Activated CD8-positive, alpha-beta memory T cell treated with anti-CD3 and anti-CD28 coated beads for 4 hours (primary cell): ENCODE results near the gene AXIN1.
"Not testable (repeated sequence)": the region's sequence is repeated elsewhere in the genome, so short reads cannot be mapped to it uniquely, and the experiment has no call there.

Source experiments
- DNase-seq, 2 donors: peaks; one replicate each; pipeline ENCODE4 v3.0.0-alpha.2; 2020; ENCODE audit warnings: low read depth in 2 of 2

The AXIN1 gene

GRCh38 chr16:381012-381788, 28.7 kb upstream of the AXIN1 start:
- no peak for DNase-seq

DNA sequence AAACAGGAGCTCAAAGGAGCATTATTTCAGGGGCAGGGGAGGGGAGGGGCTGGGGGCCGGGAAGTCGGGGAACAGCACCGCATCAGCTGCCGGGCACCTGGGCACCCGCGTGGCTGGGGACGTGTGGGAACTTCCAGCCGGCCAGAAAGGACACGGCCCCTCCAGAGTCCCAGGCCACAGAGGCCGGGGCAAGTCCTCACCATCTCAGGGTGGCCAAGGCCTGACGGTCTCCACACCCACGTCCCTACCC, 28.2 kb upstream of the AXIN1 start:
- DNase-seq: no peak

DNA sequence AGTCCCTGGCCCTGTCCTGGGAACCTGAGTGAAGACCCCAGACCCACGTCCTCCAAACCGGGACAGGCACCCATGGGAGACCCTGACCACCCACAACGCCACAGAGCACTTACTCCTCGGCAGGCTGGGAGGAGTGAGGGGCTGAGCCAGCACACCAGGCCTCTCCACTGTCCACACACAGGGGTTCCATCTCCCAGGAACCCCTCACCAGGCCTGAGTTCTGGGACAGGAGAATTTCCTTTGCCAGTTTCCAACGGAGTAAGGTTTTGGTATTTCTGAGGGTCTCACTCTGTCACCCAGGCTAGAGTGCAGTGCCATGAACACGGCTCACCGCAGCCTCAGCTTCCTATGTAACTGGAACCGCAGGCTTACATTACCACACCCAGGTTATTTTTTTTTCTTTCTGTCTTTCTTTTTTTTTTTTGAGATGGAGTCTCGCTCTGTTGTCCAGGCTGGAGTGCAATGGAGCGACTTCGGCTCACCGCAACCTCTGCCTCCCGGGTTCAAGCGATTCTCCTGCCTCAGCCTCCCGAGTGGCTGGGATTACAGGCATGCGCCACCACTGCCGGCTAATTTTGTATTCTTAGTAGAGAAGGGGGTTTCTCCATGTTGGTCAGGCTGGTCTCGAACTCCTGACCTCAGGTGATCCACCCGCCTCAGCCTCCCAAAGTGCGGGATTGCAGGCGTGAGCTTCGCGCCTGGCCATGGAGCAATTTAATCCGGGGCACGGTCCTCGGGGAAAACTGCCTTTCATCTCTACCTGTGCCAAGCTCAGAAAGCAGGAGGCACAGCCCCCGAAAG, 27.6 kb upstream of the AXIN1 start:
- DNase-seq: no peak

- no peak for DNase-seq
Measured at GRCh38 chr16:379183-379960, 26.8 kb upstream of the AXIN1 start.

DNA sequence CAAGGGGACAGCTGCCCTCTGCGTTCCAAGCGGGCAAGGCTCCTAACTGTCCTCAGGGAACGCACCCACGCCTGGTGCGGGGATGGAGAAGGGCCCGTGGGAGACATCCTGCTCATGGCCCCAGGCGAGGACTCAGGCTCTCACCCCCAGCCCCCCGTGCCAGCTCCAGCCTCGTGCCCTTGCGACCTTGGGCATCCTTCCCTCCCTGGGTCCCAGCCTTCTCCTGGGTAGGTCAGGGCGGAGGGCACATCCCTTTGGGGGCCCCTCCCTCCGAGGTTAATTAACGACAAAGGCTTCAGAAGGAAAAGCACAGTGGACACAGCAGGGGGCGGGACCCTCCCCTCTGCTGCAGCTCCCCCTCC, 26.3 kb upstream of the AXIN1 start:
- DNase-seq: no peak

- DNase-seq: not testable (repeated sequence)
Measured at GRCh38 chr16:378113-378820, 25.7 kb upstream of the AXIN1 start.

DNA sequence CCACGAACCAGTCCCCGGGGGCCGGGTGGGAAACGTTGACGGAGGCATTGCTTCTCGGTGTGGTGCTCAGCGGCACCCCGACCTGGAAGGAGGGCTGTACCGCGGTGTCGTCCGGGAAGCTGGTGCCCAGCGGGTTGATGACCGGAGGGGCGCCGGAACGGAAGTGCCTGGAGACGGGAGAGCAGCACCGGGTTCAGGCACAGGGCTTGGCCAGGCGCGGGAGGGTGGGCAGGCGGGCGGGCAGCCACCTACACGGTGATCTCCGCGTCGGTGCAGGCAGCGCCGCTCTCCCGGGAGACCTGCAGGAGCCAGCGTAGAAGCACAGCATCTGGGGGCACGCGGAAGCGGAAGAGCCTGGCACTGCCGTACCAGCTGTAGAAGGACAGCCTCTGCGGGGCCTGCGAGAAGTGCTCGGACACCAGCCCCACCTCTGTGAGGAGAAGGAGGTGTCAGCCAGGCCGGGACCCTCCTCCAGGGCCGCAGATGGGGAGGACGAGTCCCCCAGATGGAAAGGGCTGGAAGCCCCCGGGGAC, 25.0 kb upstream of the AXIN1 start:
- no peak for DNase-seq

GRCh38 chr16:376817-377418, 24.4 kb upstream of the AXIN1 start:
- no peak for DNase-seq

- DNase-seq: no peak
Measured at GRCh38 chr16:375927-376816, 23.6 kb upstream of the AXIN1 start.

DNA sequence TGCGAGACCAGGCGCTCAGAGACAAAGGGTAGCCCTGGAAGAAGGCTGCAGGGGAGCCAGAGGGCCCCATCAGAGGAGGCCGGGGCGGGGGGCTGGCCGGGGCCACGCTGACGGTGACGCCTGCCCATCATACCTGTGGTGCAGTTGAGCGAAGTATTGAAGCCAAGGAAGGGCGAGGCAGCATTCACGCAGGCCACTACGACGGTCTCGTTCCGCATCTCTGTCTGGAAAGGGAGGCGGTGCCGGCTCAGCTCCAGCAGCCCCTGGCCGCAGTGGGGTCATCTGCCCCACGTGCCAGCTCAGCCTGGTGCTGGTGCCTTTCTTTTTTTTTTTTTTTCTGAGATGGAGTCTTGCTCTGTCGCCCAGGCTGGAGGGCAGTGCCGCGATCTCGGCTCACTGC, 22.7 kb upstream of the AXIN1 start:
- no peak for DNase-seq

- DNase-seq: no peak
Measured at GRCh38 chr16:374616-374926, 22.0 kb upstream of the AXIN1 start.

DNA sequence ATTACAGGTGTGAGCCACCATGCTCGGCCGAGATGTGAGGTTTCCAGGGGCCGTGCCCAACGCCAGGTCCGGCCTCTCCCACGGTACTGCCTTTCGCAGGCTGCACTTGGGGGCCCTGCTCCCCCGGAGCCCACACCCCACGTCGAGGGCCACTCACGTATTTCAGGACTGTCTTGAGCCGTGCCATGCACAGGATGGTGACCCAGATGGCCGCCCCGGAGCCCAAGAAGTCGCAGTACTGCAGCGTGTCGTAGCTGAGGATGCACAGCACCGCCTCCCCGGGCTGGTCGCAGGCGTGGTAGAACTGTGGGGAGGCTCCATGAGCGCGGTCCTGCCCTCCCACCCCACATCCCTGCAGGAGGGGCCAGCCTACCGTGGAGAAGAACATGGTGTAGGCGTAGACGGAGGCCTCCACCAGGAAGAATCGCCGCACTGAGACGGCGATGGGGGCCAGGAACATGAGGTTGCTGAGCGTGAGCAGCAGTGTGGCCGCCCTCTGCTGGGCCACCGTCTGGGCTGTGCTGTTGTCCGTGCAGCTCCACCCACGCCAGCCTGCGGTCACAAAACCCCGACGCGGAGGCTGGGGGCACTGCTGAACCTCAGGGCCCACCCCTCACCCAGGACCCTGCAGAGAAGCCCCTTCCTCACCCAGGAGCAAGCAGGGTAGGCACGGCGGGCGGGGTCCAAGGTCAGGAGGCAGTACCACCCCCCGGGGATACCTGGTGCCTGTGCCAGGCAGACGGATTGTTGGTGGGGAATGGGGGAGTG, 21.5 kb upstream of the AXIN1 start:
- no peak for DNase-seq

- no peak for DNase-seq
Measured at GRCh38 chr16:373020-373598, 20.6 kb upstream of the AXIN1 start.

- DNase-seq: no peak
Measured at GRCh38 chr16:372302-372983, 19.9 kb upstream of the AXIN1 start.

DNA sequence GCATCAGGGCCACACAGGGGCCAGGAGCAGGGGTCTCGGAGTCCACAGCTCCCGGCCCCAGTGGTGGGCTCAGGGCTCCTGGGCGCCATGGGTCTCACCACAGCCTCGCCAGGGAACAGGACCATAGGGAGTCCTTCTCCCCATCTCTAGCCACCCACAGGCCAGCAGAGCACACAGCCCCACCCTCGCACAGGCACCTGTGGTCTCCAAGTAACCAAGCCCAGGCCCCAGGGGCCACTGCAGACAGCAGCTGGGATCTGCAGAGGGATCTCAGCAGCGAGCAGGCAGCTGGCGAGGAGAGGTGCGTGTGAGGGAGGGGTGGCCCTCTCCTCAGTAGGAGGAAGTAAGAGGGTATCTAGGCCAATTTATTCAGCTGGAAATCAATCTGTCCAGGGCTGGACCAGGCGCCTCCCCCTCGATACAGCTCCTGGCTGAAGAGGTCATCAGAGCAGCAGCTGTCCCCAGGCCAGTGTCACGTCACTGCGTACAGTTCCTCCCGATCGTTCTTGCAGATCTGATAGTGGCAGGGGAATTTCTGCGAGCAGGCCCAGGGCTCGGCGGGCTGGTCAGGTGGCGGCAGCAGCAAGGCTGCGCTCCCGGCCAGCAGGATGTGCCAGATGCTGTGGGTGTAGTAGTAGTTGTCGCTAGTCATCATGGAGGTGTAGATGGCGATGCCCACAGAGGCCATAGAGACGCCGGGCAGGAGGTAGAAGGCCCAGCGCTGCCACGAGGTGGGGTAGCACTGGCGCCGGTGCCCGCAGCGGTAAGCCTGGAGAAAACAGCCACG, 19.2 kb upstream of the AXIN1 start:
- DNase-seq: no peak

DNA sequence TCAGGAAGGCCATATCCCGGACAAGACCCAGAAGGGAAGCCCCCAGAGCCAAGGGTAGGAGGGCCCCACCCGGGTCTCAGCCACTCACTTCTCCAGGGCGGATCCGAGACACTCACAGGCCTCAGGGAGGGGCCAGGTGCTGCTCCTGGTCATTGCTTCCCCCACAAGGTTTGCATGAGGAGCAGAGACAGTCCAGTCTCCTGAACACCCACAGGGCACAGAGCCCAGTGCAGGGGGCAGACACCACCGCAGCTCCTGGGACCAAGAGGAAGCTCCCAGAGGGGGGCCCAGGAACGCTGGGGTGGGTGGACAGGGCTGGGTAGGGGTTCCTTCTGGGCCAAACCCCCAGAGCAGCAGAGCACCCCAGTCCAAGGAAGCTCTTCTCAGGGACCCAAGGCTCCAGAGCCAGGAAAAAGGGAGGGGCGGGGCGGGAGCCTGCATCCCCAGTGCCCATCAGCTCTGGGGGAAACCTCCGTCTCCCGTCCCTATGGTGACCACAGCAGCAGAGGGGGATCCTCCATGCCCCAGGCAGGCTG, 18.5 kb upstream of the AXIN1 start:
- no peak for DNase-seq

- peak; percentile 87 for DNase-seq
Measured at GRCh38 chr16:370443-370842, 17.9 kb upstream of the AXIN1 start, which contains the start of gene MRPL28. Gene MRPL28 (minus strand): TSS chr16:370538. CDS start chr16:370218, 320 bp downstream.
